HepG2 (cell line): ENCODE measurements around the gene FHIT. TPM values are rescaled to one million over a fixed set of nuclear protein-coding genes. Genes with fewer than 3 reads are reported as not detected.

Source experiments
- ATAC-seq: fragments of 200-7000 bp; cut with Tn5 transposase; 3 replicates; pipeline ENCODE4 v1.9.1; 2020; ENCODE audit warnings: mild to moderate bottlenecking, moderate library complexity
- BruUV-seq: library from RNA; stranded (reverse); fragments of 400-500 nt; replicated peaks from 2 replicates; lab custom pipeline; 2021; lab: Mats Ljungman, UMichigan
- CTCF ChIA-PET: fragments of 300-600 bp; formaldehyde crosslinking; extraction: SDS; loops from one replicate; lab custom pipeline; 2021; ENCODE audit warnings: low total read pairs, inconsistent platforms, low intra/inter-chr PET ratio; lab: Yijun Ruan, JAX
- POLR2A ChIA-PET: fragments of 350-600 bp; sonication (Branson Sonifier 250); formaldehyde crosslinking; loops from one replicate; lab custom pipeline; 2020; ENCODE audit warnings: antibody characterized with exemption, inconsistent platforms; lab: Yijun Ruan, JAX
- DNase-seq: peaks from one replicate; pipeline ENCODE4 v3.0.0-alpha.2; 2015; ENCODE audit warnings: low spot score
- FAIRE-seq: peaks from 3 replicates; lab custom pipeline; 2011; peaks lifted over from hg19 to GRCh38; lab: Jason Lieb, UNC
- H2AFZ ChIP-seq: one replicate; pipeline ENCODE4 v1.6.1; 2011; ENCODE audit warnings: low read length, inconsistent platforms
- H3K27ac ChIP-seq: fragments of 300-600 bp; 3 replicates; pipeline ENCODE4 v1.8.0; 2011; ENCODE audit warnings: mixed run types, mild to moderate bottlenecking, mixed read lengths, low read length, inconsistent platforms; ENCODE audit not compliant: insufficient read depth; ENCODE audit errors: extremely low read length
- H3K27me3 ChIP-seq, 2 experiments: fragments of 200-600 bp in 1 of 2; 2 replicates in 1 of 2; 3 replicates in 1 of 2; pipeline versions ENCODE4 v1.6.0 to v1.8.0; 2011; ENCODE audit warnings: low read length in 2 of 2, mild to moderate bottlenecking in 2 of 2, moderate library complexity in 2 of 2, inconsistent platforms in 1 of 2; ENCODE audit not compliant: insufficient read depth in 2 of 2, control insufficient read depth in 1 of 2
- H3K36me3 ChIP-seq, 2 experiments: fragments of 200-600 bp in 1 of 2; replicated peaks in 1 of 2; 2 replicates in 1 of 2; 3 replicates in 1 of 2; pipeline versions ENCODE4 v1.5.1 to v1.8.0; 2011; ENCODE audit warnings: low read length in 2 of 2, inconsistent platforms in 1 of 2; ENCODE audit not compliant: insufficient read depth in 2 of 2, control insufficient read depth in 1 of 2
- H3K4me1 ChIP-seq: 2 replicates; pipeline ENCODE4 v1.5.1; 2012; ENCODE audit warnings: low read length, inconsistent platforms; ENCODE audit not compliant: insufficient read depth
- H3K4me2 ChIP-seq: 2 replicates; pipeline ENCODE4 v1.6.0; 2011; ENCODE audit warnings: low read depth, low read length, inconsistent platforms
- H3K4me3 ChIP-seq, 3 experiments: fragments of 200-600 bp in 1 of 3; sonication (generic), shearing (Covaris generic) in 1 of 3; replicated peaks in 1 of 3; 2 replicates each; pipeline ENCODE4 v1.5.1; 2011 to 2016; ENCODE audit warnings: low read length in 3 of 3, inconsistent platforms in 2 of 3, low read depth in 2 of 3, mild to moderate bottlenecking in 2 of 3, control low read depth in 1 of 3, mixed read lengths in 1 of 3; ENCODE audit not compliant: insufficient read depth in 1 of 3
- H3K79me2 ChIP-seq: one replicate; pipeline ENCODE4 v1.6.1; 2011; ENCODE audit warnings: low read length, inconsistent platforms; ENCODE audit not compliant: insufficient read depth
- H3K9ac ChIP-seq: 2 replicates; pipeline ENCODE4 v1.6.0; 2011; ENCODE audit warnings: mild to moderate bottlenecking, low read depth, low read length, inconsistent platforms; ENCODE audit not compliant: insufficient read depth
- H3K9me3 ChIP-seq: 2 replicates; pipeline ENCODE4 v1.5.1; 2012; ENCODE audit warnings: mild to moderate bottlenecking, low read length
- H4K20me1 ChIP-seq: 2 replicates; pipeline ENCODE4 v1.6.0; 2011; ENCODE audit warnings: inconsistent platforms, mild to moderate bottlenecking, low read length, moderate library complexity; ENCODE audit not compliant: insufficient read depth
- AGO1 ChIP-seq: fragments of 200-400 bp; formaldehyde crosslinking; IDR thresholded peaks from 2 replicates; pipeline ENCODE4 v1.6.1; 2017; ENCODE audit warnings: mild to moderate bottlenecking, low read depth, low read length, moderate library complexity; ENCODE audit not compliant: poor library complexity, severe bottlenecking
- CTCF ChIP-seq: sonication (generic); formaldehyde crosslinking; IDR thresholded peaks from 2 replicates; pipeline ENCODE4 v1.5.0; 2020; ENCODE audit warnings: mild to moderate bottlenecking, missing genetic modification reagents, moderate library complexity
- KAT2B ChIP-seq: fragments of 150-350 bp; IDR thresholded peaks from 2 replicates; pipeline ENCODE4 v1.6.1; 2014; ENCODE audit warnings: low read depth, low read length, borderline replicate concordance
- NFE2 ChIP-seq: sonication (generic); formaldehyde crosslinking; IDR thresholded peaks from 2 replicates; pipeline ENCODE4 v1.4.0; 2020; ENCODE audit warnings: missing genetic modification reagents
- PRDM15 ChIP-seq: sonication (generic); formaldehyde crosslinking; IDR thresholded peaks from 2 replicates; pipeline ENCODE4 v1.4.0; 2020; ENCODE audit warnings: missing genetic modification reagents
- STAG1 ChIP-seq: sonication (generic); formaldehyde crosslinking; IDR thresholded peaks from 2 replicates; pipeline ENCODE4 v1.4.0; 2020; ENCODE audit warnings: missing genetic modification reagents
- TEAD3 ChIP-seq: optimal IDR thresholded peaks from 2 replicates; pipeline ENCODE3; 2016; ENCODE audit warnings: borderline replicate concordance
- ZBTB42 ChIP-seq: sonication (generic); formaldehyde crosslinking; IDR thresholded peaks from 2 replicates; pipeline ENCODE4 v1.5.0; 2020; ENCODE audit warnings: mild to moderate bottlenecking, missing genetic modification reagents
- ZSCAN29 ChIP-seq: sonication (generic); formaldehyde crosslinking; conservative IDR thresholded peaks from 2 replicates; pipeline ENCODE4 v1.4.0; 2020; ENCODE audit warnings: mild to moderate bottlenecking, missing genetic modification reagents
- WGBS: methylation state at CpG from one replicate; pipeline ENCODE4 v1.1.6; 2017; ENCODE audit warnings: low lambda C conversion rate; 5-methylcytosine and 5-hydroxymethylcytosine counted together
- in situ Hi-C: cut with HindIII; loops from 2 replicates; pipeline ENCODE4 v1.10.0; 2017; ENCODE audit warnings: low pct_unique_long_range_greater_than_20kb; ENCODE audit not compliant: extremely low pct_ligation_motif_present
- intact Hi-C: fragments of 100-400 bp; cut with micrococcal nuclease; formaldehyde crosslinking; loops from one replicate; pipeline ENCODE4 v1.10.0; 2022; ENCODE audit not compliant: unreplicated experiment
- polyA plus RNA-seq, 8 experiments: library from polyadenylated mRNA; depleted of rRNA in 3 of 8; stranded (reverse) in 7 of 8; unstranded in 1 of 8; fragments of >200 nt; fragmentation: Illumina TruSeq in 4 of 8; extraction: Trizol in 4 of 8; gene quantifications; 2 replicates each; pipeline versions ENCODE4 v1.2.1 to v1.2.3, GENCODE V29; 2011 to 2016; ENCODE audit warnings: low read depth in 4 of 8, missing spikeins in 1 of 8, mixed read lengths in 1 of 8; ENCODE audit not compliant: insufficient read depth in 1 of 8
- total RNA-seq, 5 experiments: library from RNA; depleted of rRNA; stranded (reverse); fragments of >200 nt; fragmentation: Illumina TruSeq; extraction: Trizol; gene quantifications; 2 replicates each; pipeline ENCODE4 v1.2.3, GENCODE V29; 2016; ENCODE audit warnings: low read depth in 1 of 5

FHIT gene
- total and polyA plus RNA-seq, 2 of the 13 experiments (the other 11 are each of a cell fraction or from before 2014, with no cell fraction given) = 4.0 to 4.6 TPM

GRCh38 chr3:61299343-61300005, 48.2 kb upstream of the FHIT start:
- CTCF ChIA-PET = no interaction called here
- Histone ChIP-seq H3K27ac (no peak overlapping the region), H3K27me3 (no peaks in the 10 kb centered on the region), H2AFZ (no peak overlapping the region)
- ATAC-seq = peak; percentile 84
- peak; percentile 38; the same call in 1 of the 2 replicates for TF ChIP-seq STAG1 (CRISPR knock-in tag)
- no peak for TF ChIP-seq KAT2B
- TF ChIP-seq CTCF (CRISPR knock-in tag) = peak; percentile 29
- peak; percentile 26 for TF ChIP-seq TEAD3 (CRISPR knock-in tag)
- TF ChIP-seq ZSCAN29 (CRISPR knock-in tag) = no peak
- no peak for TF ChIP-seq AGO1
- no peak for TF ChIP-seq ZBTB42 (CRISPR knock-in tag)
- no peak for TF ChIP-seq NFE2
- no peak for TF ChIP-seq PRDM15 (CRISPR knock-in tag)
- TF ChIP-seq, all 625 proteins: peak for 3
- Histone ChIP-seq H3K4me2 (no peak overlapping the region), H4K20me1 (no peaks in the 10 kb centered on the region), H3K79me2 (no peaks in the 10 kb centered on the region), H3K36me3 (no peaks in the 10 kb centered on the region), H3K4me1 (no peaks in the 10 kb centered on the region), H3K4me3 (no peak overlapping the region), H3K9ac (no peak overlapping the region), H3K9me3 (no peaks in the 10 kb centered on the region)
- DNase-seq (peak; percentile 24), FAIRE-seq (no peak)
- no TSS peak for BruUV-seq
- POLR2A ChIA-PET = no interaction called here
- in situ Hi-C loops = no loop called here
- intact Hi-C loops = loop anchor here (2.0 kb wide), 1 partner anchor 71 kb away; no protein-coding TSS in a partner anchor
- 13% methylated on average over 3 of the region's 3 CpGs for WGBS
